WTC11 (cell line): ENCODE measurements around the gene MOGAT1. TPM values are rescaled to one million over a fixed set of nuclear protein-coding genes. Genes with fewer than 3 reads are reported as not detected.

Experiments
- ATAC-seq: fragments of 200-7000 bp; cut with Tn5 transposase; 2 replicates; pipeline ENCODE4 v1.10.0; 2021; ENCODE audit warnings: mild to moderate bottlenecking, moderate library complexity
- CTCF ChIA-PET: fragments of 300-600 bp; sonication (Branson Sonifier 250); formaldehyde crosslinking; loops from one replicate; lab custom pipeline; 2021; ENCODE audit warnings: antibody characterized with exemption; lab: Charles Lee
- POLR2A ChIA-PET: fragments of 350-600 bp; sonication (Branson Sonifier 250); formaldehyde crosslinking; loops from one replicate; lab custom pipeline; 2021; ENCODE audit warnings: antibody characterized with exemption; lab: Charles Lee
- DNase-seq: peaks from one replicate; pipeline ENCODE4 v3.0.0; 2021; ENCODE audit warnings: low spot score
- H3K27ac Mint-ChIP-seq: 2 replicates; pipeline ENCODE4 v1.8.0; 2021; ENCODE audit warnings: mixed read lengths
- H3K27me3 Mint-ChIP-seq: 2 replicates; pipeline ENCODE4 v1.8.0; 2021; ENCODE audit warnings: low read depth, mild to moderate bottlenecking, moderate library complexity, mixed read lengths
- H3K36me3 Mint-ChIP-seq: 2 replicates; pipeline ENCODE4 v1.8.0; 2021; ENCODE audit warnings: mixed read lengths
- H3K4me1 Mint-ChIP-seq: 2 replicates; pipeline ENCODE4 v1.8.0; 2022; ENCODE audit warnings: mixed read lengths
- H3K4me3 Mint-ChIP-seq: 2 replicates; pipeline ENCODE4 v1.8.0; 2021; ENCODE audit warnings: mild to moderate bottlenecking, moderate library complexity, mixed read lengths
- H3K9me3 Mint-ChIP-seq: 2 replicates; pipeline ENCODE4 v1.8.0; 2021; ENCODE audit warnings: mixed read lengths
- AR ChIP-seq: fragments of 250-450 bp; sonication (Bioruptor Pico); IDR thresholded peaks from 2 replicates; pipeline ENCODE4 v1.9.0; 2021; ENCODE audit warnings: mild to moderate bottlenecking
- ATF6 ChIP-seq: sonication (generic); formaldehyde crosslinking; IDR thresholded peaks from 2 replicates; pipeline ENCODE4 v1.8.1; 2023; ENCODE audit warnings: mild to moderate bottlenecking, missing genetic modification reagents
- CREB1 ChIP-seq: sonication (generic); formaldehyde crosslinking; IDR thresholded peaks from 2 replicates; pipeline ENCODE4 v1.8.0; 2023; ENCODE audit warnings: mild to moderate bottlenecking, missing genetic modification reagents
- E2F4 ChIP-seq: sonication (generic); formaldehyde crosslinking; IDR thresholded peaks from 2 replicates; pipeline ENCODE4 v1.8.1; 2022; ENCODE audit warnings: low read depth, mild to moderate bottlenecking, moderate library complexity, missing genetic modification reagents, borderline replicate concordance
- ETV6 ChIP-seq: sonication (generic); formaldehyde crosslinking; IDR thresholded peaks from 2 replicates; pipeline ENCODE4 v1.8.1; 2022; ENCODE audit warnings: mild to moderate bottlenecking, missing genetic modification reagents
- FOXJ3 ChIP-seq: sonication (generic); formaldehyde crosslinking; IDR thresholded peaks from 2 replicates; pipeline ENCODE4 v1.9.0; 2021; ENCODE audit warnings: missing genetic modification reagents, mild to moderate bottlenecking, borderline replicate concordance
- GABPB1 ChIP-seq: sonication (generic); formaldehyde crosslinking; IDR thresholded peaks from 2 replicates; pipeline ENCODE4 v1.8.1; 2023; ENCODE audit warnings: mild to moderate bottlenecking, missing genetic modification reagents
- HMGA2 ChIP-seq: fragments of 250-450 bp; sonication (Bioruptor Pico); IDR thresholded peaks from 2 replicates; pipeline ENCODE4 v1.4.0; 2021; ENCODE audit warnings: mild to moderate bottlenecking, moderate library complexity
- KAT7 ChIP-seq: sonication (generic); formaldehyde crosslinking; IDR thresholded peaks from 2 replicates; pipeline ENCODE4 v1.8.1; 2023; ENCODE audit warnings: missing genetic modification reagents, mild to moderate bottlenecking, borderline replicate concordance
- MAX ChIP-seq: sonication (generic); formaldehyde crosslinking; IDR thresholded peaks from 2 replicates; pipeline ENCODE4 v1.8.0; 2022; ENCODE audit warnings: mild to moderate bottlenecking, missing genetic modification reagents
- MXD4 ChIP-seq: fragments of 250-450 bp; sonication (Bioruptor Pico); IDR thresholded peaks from 2 replicates; pipeline ENCODE4 v1.8.0; 2021; ENCODE audit warnings: mild to moderate bottlenecking, moderate library complexity, borderline replicate concordance
- NFATC4 ChIP-seq: fragments of 250-450 bp; sonication (Bioruptor Pico); IDR thresholded peaks from 2 replicates; pipeline ENCODE4 v1.9.0; 2021; ENCODE audit warnings: mild to moderate bottlenecking
- NR1H2 ChIP-seq: sonication (generic); formaldehyde crosslinking; IDR thresholded peaks from 2 replicates; pipeline ENCODE4 v1.9.0; 2021; ENCODE audit warnings: mild to moderate bottlenecking, moderate library complexity, missing genetic modification reagents
- RELA ChIP-seq: sonication (generic); formaldehyde crosslinking; IDR thresholded peaks from 2 replicates; pipeline ENCODE4 v1.8.1; 2022; ENCODE audit warnings: missing genetic modification reagents, mild to moderate bottlenecking, borderline replicate concordance
- TEAD1 ChIP-seq: sonication (generic); formaldehyde crosslinking; IDR thresholded peaks from 2 replicates; pipeline ENCODE4 v1.8.0; 2022; ENCODE audit warnings: mild to moderate bottlenecking, missing genetic modification reagents
- TP53 ChIP-seq: sonication (generic); formaldehyde crosslinking; IDR thresholded peaks from 2 replicates; pipeline ENCODE4 v1.8.1; 2023; ENCODE audit warnings: mild to moderate bottlenecking, missing genetic modification reagents
- USF2 ChIP-seq: sonication (generic); formaldehyde crosslinking; IDR thresholded peaks from 2 replicates; pipeline ENCODE4 v1.8.1; 2023; ENCODE audit warnings: mild to moderate bottlenecking, missing genetic modification reagents, moderate library complexity
- ZBTB21 ChIP-seq: sonication (generic); formaldehyde crosslinking; IDR thresholded peaks from 2 replicates; pipeline ENCODE4 v1.8.1; 2023; ENCODE audit warnings: mild to moderate bottlenecking, missing genetic modification reagents, borderline replicate concordance
- ZBTB43 ChIP-seq: sonication (generic); formaldehyde crosslinking; IDR thresholded peaks from 2 replicates; pipeline ENCODE4 v1.8.1; 2023; ENCODE audit warnings: mild to moderate bottlenecking, missing genetic modification reagents
- ZMAT4 ChIP-seq: fragments of 250-450 bp; sonication (Bioruptor Pico); IDR thresholded peaks from 2 replicates; pipeline ENCODE4 v1.9.0; 2021; ENCODE audit warnings: mild to moderate bottlenecking
- ZNF396 ChIP-seq: fragments of 250-450 bp; sonication (Bioruptor Pico); IDR thresholded peaks from 2 replicates; pipeline ENCODE4 v1.8.0; 2021; ENCODE audit warnings: mild to moderate bottlenecking, moderate library complexity, borderline replicate concordance
- ZNF416 ChIP-seq: fragments of 250-450 bp; sonication (Bioruptor Pico); IDR thresholded peaks from 2 replicates; pipeline ENCODE4 v1.9.0; 2021; ENCODE audit warnings: mild to moderate bottlenecking, inconsistent platforms
- ZNF423 ChIP-seq: fragments of 250-450 bp; sonication (Bioruptor Pico); IDR thresholded peaks from 2 replicates; pipeline ENCODE4 v2.1.2; 2022; ENCODE audit warnings: mild to moderate bottlenecking, moderate library complexity
- total RNA-seq: library from RNA; stranded (reverse); gene quantifications from 3 replicates; pipeline ENCODE4 v1.2.3, GENCODE V29; 2021

Gene MOGAT1
- total RNA-seq, 1 experiment from 2014 or later: 0.72 TPM

- TF ChIP-seq RELA (no peak), E2F4 (CRISPR knock-in tag) (no peak)
Measured at GRCh38 chr2:222698276-222698675, 26.8 kb downstream of the MOGAT1 start (continued).

GRCh38 chr2:222701233-222701632 lies 29.8 kb downstream of the MOGAT1 start:
- CTCF ChIA-PET: no interaction called here

GRCh38 chr2:222701721-222702131 lies 30.3 kb downstream of the MOGAT1 start:
- Mint-ChIP-seq H3K9me3 (peaks cover 4% of the 10 kb centered on the region), H3K4me3 (no peak overlapping the region), H3K27me3 (no peaks in the 10 kb centered on the region), H3K27ac (no peak overlapping the region), H3K36me3 (no peaks in the 10 kb centered on the region), H3K4me1 (peaks cover 18% of the 10 kb centered on the region)
- ChIA-PET POLR2A (no interaction called here), CTCF (no interaction called here)
- no peak for ATAC-seq
- DNase-seq: no peak
- TF ChIP-seq GABPB1 (CRISPR knock-in tag): no peak
- TF ChIP-seq ZNF416: no peak
- TF ChIP-seq KAT7 (CRISPR knock-in tag): no peak
- TF ChIP-seq ZBTB21: no peak
- no peak for TF ChIP-seq ZNF423 (CRISPR knock-in tag)
- TF ChIP-seq MAX (CRISPR knock-in tag): no peak
- no peak for TF ChIP-seq ZBTB43
- TF ChIP-seq ZNF396 (CRISPR knock-in tag): no peak
- TF ChIP-seq USF2: no peak

More at GRCh38 chr2:222701233-222701632, 29.8 kb downstream of the MOGAT1 start:
- TF ChIP-seq NR1H2 (CRISPR knock-in tag) (no peak), TEAD1 (CRISPR knock-in tag) (no peak), ATF6 (CRISPR knock-in tag) (no peak), GABPB1 (CRISPR knock-in tag) (no peak)
- POLR2A ChIA-PET: no interaction called here
- 0 out of 2 replicates have a peak overlapping the region, but pooled peaks have one; percentile 35 for H3K27ac Mint-ChIP-seq
- no peaks in the 10 kb centered on the region for H3K27me3 Mint-ChIP-seq
- H3K9me3 Mint-ChIP-seq: peaks cover 4% of the 10 kb centered on the region
- H3K4me1 Mint-ChIP-seq: peaks cover 14% of the 10 kb centered on the region
- ATAC-seq: no peak
- H3K4me3 Mint-ChIP-seq: no peak overlapping the region
- DNase-seq: no peak
- H3K36me3 Mint-ChIP-seq: no peaks in the 10 kb centered on the region

- ChIA-PET CTCF (interaction anchor here (1.1 to 2.1 kb wide), 3 partner anchors 13 to 236 kb away, joined by 4 to 12 read pairs (median 8); no protein-coding TSS in a partner anchor), POLR2A (no interaction called here)
- Mint-ChIP-seq H3K36me3 (no peaks in the 10 kb centered on the region), H3K4me1 (peaks cover 30% of the 10 kb centered on the region), H3K27me3 (no peaks in the 10 kb centered on the region), H3K27ac (no peak overlapping the region; the same call in 1 of the 2 replicates), H3K9me3 (peaks cover 4% of the 10 kb centered on the region), H3K4me3 (no peak overlapping the region)
- ATAC-seq (no peak), DNase-seq (no peak)
- TF ChIP-seq MXD4 (CRISPR knock-in tag) (no peak), NFATC4 (CRISPR knock-in tag) (no peak), HMGA2 (CRISPR knock-in tag) (no peak), ETV6 (no peak), AR (no peak), ZMAT4 (no peak), TP53 (CRISPR knock-in tag) (no peak), CREB1 (no peak), FOXJ3 (no peak)
Measured at GRCh38 chr2:222703091-222703490, 31.6 kb downstream of the MOGAT1 start.
